ENCODE results near the gene DCST2.
"Not testable (repeated sequence)": the region's sequence is repeated elsewhere in the genome, so short reads cannot be mapped to it uniquely, and the experiment has no call there.

Gene DCST2

GRCh38 chr1:154998818-154999570 is 34.6 kb downstream of the DCST2 start:
- DNase-seq (ENCODE audit: low spot score): peak; percentile 73

- no peak for DNase-seq (ENCODE audit: low spot score)
Observed at GRCh38 chr1:154998201-154998780, 35.3 kb downstream of the DCST2 start.

- no peak for DNase-seq (ENCODE audit: low spot score)
Observed at GRCh38 chr1:154996966-154997701, 36.4 kb downstream of the DCST2 start.

- DNase-seq (ENCODE audit: low spot score): not testable (repeated sequence)
Observed at GRCh38 chr1:154995301-154995983, 38.1 kb downstream of the DCST2 start.

GRCh38 chr1:154994591-154994990 is 39.0 kb downstream of the DCST2 start:
- no peak for DNase-seq (ENCODE audit: low spot score)

- DNase-seq (ENCODE audit: low spot score): no peak
Observed at GRCh38 chr1:154994269-154994587, 39.4 kb downstream of the DCST2 start.

GRCh38 chr1:154993572-154994268 is 39.9 kb downstream of the DCST2 start, which contains the start of gene LENEP:
TSS of gene LENEP (plus strand) at chr1:154993586. CDS start at chr1:154993608, 22 bp downstream.
- DNase-seq (ENCODE audit: low spot score): no peak

GRCh38 chr1:154992721-154993571 is 40.6 kb downstream of the DCST2 start:
- DNase-seq (ENCODE audit: low spot score): no peak

- no peak for DNase-seq (ENCODE audit: low spot score)
Observed at GRCh38 chr1:154990276-154990675, 43.3 kb downstream of the DCST2 start.

GRCh38 chr1:154989195-154989860 is 44.3 kb downstream of the DCST2 start:
- no peak for DNase-seq (ENCODE audit: low spot score)

GRCh38 chr1:154988058-154988954 is 45.3 kb downstream of the DCST2 start:
- DNase-seq (ENCODE audit: low spot score): no peak

- DNase-seq (ENCODE audit: low spot score): no peak
Observed at GRCh38 chr1:154987326-154987725, 46.3 kb downstream of the DCST2 start.

- not testable (repeated sequence) for DNase-seq (ENCODE audit: low spot score)
Observed at GRCh38 chr1:154986736-154987135, 46.8 kb downstream of the DCST2 start.

GRCh38 chr1:154983776-154984466 is 49.7 kb downstream of the DCST2 start:
- no peak for DNase-seq (ENCODE audit: low spot score)

GRCh38 chr1:154982897-154983648 is 50.5 kb downstream of the DCST2 start, which contains the start of gene FLAD1:
TSS of gene FLAD1 (plus strand) at chr1:154983344. CDS start at chr1:154983695, 351 bp downstream.
- DNase-seq (ENCODE audit: low spot score): peak; percentile 99

- no peak for DNase-seq (ENCODE audit: low spot score)
Observed at GRCh38 chr1:154982341-154982740, 51.2 kb downstream of the DCST2 start.

- DNase-seq (ENCODE audit: low spot score): no peak
Observed at GRCh38 chr1:154978360-154978759, 55.2 kb downstream of the DCST2 start.

- not testable (repeated sequence) for DNase-seq (ENCODE audit: low spot score)
Observed at GRCh38 chr1:154977762-154978161, 55.8 kb downstream of the DCST2 start.
